ENCODE results near the gene AFG3L2.

GRCh38 chr18:12416098-12416729 is 39.2 kb upstream of the AFG3L2 start:
- TF ChIP-seq CTCF (IDR thresholded peaks at IDR 0.05; ENCODE audit: low read depth, low read length) (no peak), EZH2phosphoT487 (IDR thresholded peaks at IDR 0.05; ENCODE audit: low read depth) (no peak)
